HG02759 (cell line): Measurements from ENCODE around the gene KHK.

ENCODE experiments used
- ATAC-seq: cut with Tn5 transposase; IDR thresholded peaks from one replicate; pipeline ENCODE4 v1.9.1; 2021; ENCODE audit warnings: mild to moderate bottlenecking, moderate library complexity; ENCODE audit not compliant: unreplicated experiment

Gene KHK

GRCh38 chr2:27086724-27087593 is at the start of gene KHK:
TSS of gene KHK (plus strand) at chr2:27086772. CDS start at chr2:27087260, 488 bp downstream.
- no peak for ATAC-seq

- no peak for ATAC-seq
Measured at GRCh38 chr2:27038012-27038411, 48.6 kb upstream of the KHK start.

- no peak for ATAC-seq
Measured at GRCh38 chr2:27038631-27039339, 47.8 kb upstream of the KHK start.

GRCh38 chr2:27039426-27039825 is 47.1 kb upstream of the KHK start:
- no peak for ATAC-seq

- ATAC-seq: no peak
Measured at GRCh38 chr2:27039871-27040270, 46.7 kb upstream of the KHK start.

- ATAC-seq: no peak
Measured at GRCh38 chr2:27040282-27040681, 46.3 kb upstream of the KHK start.

- no peak for ATAC-seq
Measured at GRCh38 chr2:27041752-27042151, 44.8 kb upstream of the KHK start.

GRCh38 chr2:27042159-27042661 is 44.4 kb upstream of the KHK start:
- ATAC-seq: no peak

GRCh38 chr2:27042985-27043634 is 43.5 kb upstream of the KHK start:
- no peak for ATAC-seq

GRCh38 chr2:27049422-27050280 is 36.9 kb upstream of the KHK start:
- ATAC-seq: peak; percentile 27

GRCh38 chr2:27050281-27050995 is 36.1 kb upstream of the KHK start:
- peak; percentile 55 for ATAC-seq

- peak; percentile 72 for ATAC-seq
Measured at GRCh38 chr2:27050996-27051901, 35.3 kb upstream of the KHK start, which contains the start of gene AGBL5. TSS of gene AGBL5 (plus strand) at chr2:27051668. CDS start at chr2:27052959, 1,291 bp downstream.

- no peak for ATAC-seq
Measured at GRCh38 chr2:27051902-27052645, 34.5 kb upstream of the KHK start.

- ATAC-seq: no peak
Measured at GRCh38 chr2:27053321-27053720, 33.3 kb upstream of the KHK start.

GRCh38 chr2:27053776-27054175 is 32.8 kb upstream of the KHK start:
- ATAC-seq: no peak

- ATAC-seq: no peak
Measured at GRCh38 chr2:27054721-27055120, 31.9 kb upstream of the KHK start.

- ATAC-seq: no peak
Measured at GRCh38 chr2:27057184-27057583, 29.4 kb upstream of the KHK start.

- ATAC-seq: no peak
Measured at GRCh38 chr2:27058210-27058609, 28.4 kb upstream of the KHK start.
